ENCODE measurements around the gene TPTE. TPM values are rescaled to one million over a fixed set of nuclear protein-coding genes. Genes with fewer than 3 reads are reported as not detected.

TPTE gene

Small RNA genes within 50 kb of the gene (small RNA-seq; reads per million reads assigned to genes)
- gene CYCSP41 (ENCODE audit: insufficient read depth) = not detected

Data from neuronal stem cell (in vitro differentiated cells).